Kidney glomerular epithelial cell (primary cell): ENCODE data around the gene SPOP.
"Not testable (repeated sequence)": the region's sequence is repeated elsewhere in the genome, so short reads cannot be mapped to it uniquely, and the experiment has no call there.

Experiments
- DNase-seq: peaks from one replicate; lab custom pipeline; 2025; lab: John Stamatoyannopoulos, UW

SPOP gene

DNA sequence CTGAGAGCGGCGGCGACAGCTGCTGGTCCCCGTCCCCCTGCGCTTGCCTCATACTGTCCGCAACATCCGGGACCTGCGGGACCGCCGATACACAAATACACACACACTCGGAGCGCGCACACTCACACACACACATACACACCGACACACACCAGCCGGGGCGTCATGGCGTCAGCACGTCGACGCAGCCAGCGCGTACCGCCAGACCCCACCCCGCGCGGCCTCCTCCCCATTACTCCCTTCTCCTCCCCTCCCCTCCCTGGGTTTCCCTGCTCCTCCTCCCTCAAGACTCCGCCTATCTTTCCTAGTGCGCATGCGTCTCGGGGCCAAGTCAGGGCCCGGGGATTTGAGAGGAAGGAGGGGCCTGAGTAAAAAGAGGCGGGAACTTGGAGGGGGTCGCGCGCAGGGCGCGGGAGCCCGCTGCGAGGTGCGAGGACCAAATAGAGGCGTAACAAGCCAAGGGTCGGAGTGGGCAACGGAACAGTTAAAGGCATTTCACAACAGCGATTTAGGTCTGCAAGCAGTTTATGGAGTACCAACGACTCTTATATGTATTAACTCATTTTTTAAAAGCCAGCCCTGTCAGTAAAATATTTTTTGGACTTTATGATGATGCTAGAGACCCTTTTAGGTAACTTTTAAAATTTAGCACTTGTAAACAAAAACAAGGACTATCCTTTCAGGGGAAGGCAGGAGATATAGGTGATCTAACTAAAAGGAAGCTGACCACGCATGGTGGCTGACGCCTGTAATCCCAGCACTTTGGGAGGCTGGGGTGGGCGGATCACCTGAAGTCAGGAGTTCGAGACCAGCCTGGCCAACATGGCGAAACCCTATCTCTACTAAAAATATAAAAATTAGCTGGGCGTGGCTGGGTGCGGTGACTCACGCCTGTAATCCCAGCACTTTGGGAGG lies at the start of gene SPOP:
Gene SPOP (minus strand): TSS at position 165 of the 915 bp plus-strand sequence. CDS start 55,287 bp downstream, outside the sequence.
- DNase-seq, result peak; percentile 99

DNA sequence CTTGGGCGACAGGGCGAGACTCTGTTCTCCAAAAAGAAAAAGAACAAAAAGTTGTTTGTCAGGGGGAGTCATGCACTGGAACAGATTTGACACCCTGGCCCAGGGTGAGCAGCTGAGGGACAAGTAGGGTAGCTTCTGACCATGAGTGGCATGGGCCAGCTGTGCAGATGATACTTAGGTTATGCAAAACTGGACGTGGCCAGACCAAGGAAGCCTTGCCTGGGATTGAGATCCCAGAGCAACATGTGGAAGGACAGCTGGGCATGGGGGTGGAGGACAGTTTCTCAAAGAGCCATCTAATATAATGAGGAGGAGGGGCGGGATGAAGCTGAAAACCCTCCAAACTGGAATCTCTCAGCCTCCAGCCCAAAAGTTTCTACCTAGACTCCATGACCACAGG lies 49.5 kb upstream of the SPOP start:
- DNase-seq, result no peak

DNA sequence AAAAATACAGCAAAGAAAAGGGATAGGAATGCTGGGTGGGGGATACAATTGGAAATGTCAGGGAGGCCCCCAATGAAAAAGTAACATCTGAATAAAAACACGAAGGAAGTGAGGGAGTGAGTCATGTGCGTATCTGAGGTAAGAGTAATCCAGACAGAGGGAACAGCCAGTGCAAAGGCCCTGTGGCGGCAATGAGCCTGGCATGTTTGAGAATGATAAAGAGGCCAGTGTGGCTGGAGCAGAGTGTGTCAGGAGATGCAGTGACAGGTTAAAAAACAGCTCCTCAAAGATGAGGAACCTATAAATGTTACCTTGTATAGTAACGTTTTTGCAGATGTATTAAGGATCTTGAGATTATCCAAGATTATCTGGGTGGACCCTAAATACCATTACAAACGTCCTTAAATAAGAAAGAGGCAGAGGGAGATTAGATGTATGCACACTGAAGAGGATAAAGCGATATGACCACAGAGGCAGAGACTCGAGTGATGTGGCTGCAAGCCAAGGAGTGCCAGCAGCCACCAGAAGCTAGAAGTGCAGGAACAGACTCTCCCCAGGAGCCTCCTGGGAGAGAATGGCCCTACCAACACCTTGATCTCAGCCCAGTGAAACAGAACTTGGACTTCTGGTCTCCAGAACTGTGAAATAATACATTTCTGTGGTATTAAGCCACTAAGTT lies 47.7 kb upstream of the SPOP start:
- DNase-seq, result no peak

DNA sequence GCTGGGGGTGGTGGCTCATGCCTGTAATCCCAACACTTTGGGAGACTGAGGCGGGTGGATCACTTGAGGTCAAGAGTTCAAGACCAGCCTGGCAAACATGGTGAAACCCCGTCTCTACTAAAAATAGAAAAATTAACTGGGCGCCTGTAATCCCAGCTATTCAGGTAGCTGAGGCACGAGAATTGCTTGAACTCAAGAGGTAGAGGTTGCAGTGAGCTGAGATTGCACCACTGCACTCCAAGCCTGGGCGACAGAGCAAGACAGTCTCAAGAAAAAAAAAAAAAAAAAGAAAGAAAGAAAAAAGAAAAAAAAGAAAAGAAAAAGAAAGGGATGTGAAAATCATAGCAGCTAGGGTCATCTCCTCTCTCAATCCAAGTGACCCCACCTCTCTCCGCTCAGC lies 46.7 kb upstream of the SPOP start:
- DNase-seq, result not testable (repeated sequence)

DNA sequence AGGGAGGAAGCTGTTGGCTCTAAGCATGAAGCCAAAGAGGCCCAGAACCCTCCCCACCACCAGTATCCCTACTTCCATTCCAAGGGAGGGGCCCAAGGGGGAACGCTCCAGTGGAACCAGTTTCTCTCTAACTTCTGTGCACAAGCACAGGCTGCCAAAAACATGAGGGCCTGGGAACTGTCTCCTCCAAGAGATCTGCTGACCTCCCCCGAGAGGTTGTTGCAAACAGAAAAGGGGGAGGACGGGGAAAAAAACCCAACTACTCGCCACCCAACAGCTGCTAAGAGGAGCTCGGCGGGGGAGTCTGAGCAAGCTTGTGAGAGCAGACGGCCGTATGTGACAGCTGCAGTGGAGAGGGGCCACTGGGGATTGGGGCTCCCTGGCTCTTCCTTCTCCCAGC lies 45.5 kb upstream of the SPOP start:
- DNase-seq, result no peak

DNA sequence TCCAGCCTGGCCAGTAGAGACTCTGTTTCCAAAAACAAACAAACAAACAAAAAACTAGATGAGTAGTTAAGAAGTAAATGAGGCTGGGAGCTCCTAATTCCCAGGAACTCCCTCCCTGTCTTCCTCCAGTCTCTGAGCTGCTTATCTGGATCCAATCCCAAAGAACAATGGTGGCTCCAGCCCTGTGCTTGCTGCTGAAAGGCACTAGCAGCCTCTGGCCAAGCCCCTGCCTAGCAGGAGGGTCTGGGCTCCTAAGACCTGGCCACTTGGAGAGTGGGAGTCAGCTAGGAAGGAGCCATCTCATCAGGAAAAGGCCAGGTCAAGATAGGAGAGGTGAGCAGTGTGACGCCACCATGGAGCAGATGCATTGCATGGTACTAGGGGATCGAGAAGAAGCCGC lies 44.2 kb upstream of the SPOP start:
- no peak for DNase-seq

DNA sequence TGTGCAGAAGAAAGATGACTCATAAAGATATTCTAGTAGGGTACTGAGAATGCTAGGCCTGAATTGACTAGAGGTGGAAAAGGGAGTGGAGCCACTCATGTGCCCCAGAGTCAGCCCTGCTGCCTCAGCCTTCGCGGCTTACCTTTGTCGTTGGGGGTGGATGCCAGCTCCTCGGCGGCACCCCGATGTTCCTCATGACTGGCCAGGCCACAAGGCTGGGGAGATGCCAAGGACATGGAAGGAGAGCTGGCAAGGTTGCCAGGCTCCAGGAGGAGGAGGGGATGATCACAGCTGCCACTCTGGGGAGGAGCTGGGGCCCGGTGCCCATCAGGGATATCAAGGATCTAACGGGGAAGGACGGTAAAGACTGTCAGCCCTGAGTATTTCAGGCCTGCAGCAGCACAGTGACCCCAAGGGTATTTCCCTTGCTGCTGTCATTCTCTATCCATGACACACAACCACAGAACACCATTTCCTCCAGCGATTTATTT lies 39.5 kb upstream of the SPOP start:
- no peak for DNase-seq

DNA sequence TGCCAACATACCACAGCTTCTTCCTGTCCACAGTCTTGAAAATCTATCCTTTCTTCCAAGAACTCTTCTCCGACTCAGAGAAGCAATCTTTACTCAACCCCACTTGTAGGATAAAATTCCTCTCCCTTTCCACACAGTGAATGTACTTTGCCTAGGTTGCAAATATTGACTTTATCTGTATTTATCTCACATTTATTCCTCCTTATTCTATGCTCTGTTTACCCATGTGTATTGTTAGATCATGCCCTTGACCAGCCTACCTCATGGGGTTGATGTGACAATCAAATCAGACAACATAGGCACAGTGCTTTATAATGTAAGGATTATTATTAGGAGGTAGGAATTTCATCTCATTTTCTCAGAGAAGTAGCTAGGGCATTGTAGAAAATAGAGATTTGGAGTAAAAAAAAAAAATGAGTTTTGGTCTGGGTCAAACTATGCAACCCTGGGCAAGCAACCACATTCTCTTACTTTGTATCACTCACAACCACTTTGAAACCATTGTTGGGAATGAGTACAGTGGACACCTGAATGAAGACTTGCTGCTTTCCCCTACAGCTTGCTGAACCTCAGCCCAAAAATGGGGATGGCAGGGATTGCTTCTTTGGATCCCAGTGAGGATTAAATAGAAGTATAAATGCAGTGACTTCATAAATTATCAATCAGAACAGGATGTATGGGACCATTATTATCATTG lies 38.9 kb upstream of the SPOP start:
- no peak for DNase-seq

DNA sequence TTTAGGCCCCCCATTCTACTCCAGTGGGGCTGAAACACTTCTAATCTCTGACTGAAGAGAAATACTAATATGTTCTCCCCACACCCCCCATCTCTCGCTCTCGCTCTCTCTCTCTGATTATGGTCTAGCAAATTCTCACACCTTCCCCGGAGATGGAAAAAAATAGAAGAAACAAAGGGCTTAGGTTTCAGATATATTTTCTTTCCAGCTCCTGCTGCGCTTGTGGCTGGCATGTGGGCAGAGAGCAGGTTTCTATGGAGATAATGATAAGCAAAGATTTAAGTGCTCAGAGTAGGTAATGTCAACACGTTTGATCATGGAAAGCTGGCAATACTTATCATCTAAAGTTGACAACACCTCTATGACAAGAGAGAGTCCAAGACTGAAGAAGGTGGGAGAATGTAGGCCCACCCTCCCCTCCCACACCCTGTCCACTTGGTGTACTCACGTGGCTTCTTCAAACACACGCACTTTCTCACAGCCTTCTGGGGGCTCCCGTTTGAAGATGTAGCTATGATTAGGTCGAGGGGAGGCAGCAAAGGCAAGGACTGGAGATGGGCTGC lies 37.9 kb upstream of the SPOP start:
- no peak for DNase-seq

DNA sequence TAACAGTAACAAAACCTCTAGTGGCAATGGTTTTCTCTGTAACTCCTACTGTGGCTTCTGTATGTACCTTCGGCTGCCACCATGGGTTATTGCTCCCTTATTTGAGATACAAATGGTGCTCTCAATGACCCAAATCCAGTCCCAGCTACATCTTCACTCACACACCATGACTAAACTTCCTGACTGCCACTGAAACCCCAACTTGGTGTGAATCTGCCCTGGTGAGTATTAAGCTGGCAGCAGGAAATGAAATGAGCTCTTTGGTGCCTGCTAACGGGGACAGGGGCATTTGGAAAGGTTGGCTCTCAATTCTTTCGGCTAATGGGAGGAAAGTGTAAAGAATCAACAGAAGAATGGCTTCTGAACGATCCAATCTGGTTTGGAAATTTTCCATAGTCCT lies 37.3 kb upstream of the SPOP start:
- DNase-seq, result no peak

DNA sequence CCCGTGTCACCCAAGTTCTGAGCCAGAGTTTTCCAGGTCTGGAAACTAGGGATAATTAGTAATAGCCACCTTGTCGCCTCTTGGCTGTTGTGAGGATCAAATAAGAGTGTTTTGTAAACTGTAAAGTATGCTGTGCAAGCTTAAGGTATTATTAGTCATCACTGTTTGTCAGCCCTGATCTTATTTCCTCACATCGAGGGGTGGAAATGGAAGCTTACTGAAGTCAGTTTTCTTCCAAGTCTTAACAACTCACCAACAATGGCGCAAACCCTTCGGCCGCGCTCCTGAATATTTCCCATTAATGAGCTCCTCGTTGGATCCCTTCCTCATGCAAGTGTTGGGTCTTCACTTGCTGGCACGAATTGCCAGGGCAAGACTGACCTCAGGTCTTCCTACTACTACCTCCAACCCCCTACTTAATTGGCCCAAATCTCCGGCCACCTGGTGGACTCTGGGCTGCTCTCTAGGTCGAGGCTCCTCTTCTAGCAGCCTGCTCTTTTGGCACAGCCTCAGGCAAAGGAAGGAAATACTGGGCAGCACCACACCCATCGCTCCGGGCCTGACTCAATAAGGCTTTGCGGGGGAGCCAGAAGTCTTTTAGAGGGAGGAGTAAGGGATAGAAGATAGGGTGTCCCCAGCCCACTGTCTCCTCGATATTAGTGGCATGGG lies 30.8 kb upstream of the SPOP start:
- no peak for DNase-seq

DNA sequence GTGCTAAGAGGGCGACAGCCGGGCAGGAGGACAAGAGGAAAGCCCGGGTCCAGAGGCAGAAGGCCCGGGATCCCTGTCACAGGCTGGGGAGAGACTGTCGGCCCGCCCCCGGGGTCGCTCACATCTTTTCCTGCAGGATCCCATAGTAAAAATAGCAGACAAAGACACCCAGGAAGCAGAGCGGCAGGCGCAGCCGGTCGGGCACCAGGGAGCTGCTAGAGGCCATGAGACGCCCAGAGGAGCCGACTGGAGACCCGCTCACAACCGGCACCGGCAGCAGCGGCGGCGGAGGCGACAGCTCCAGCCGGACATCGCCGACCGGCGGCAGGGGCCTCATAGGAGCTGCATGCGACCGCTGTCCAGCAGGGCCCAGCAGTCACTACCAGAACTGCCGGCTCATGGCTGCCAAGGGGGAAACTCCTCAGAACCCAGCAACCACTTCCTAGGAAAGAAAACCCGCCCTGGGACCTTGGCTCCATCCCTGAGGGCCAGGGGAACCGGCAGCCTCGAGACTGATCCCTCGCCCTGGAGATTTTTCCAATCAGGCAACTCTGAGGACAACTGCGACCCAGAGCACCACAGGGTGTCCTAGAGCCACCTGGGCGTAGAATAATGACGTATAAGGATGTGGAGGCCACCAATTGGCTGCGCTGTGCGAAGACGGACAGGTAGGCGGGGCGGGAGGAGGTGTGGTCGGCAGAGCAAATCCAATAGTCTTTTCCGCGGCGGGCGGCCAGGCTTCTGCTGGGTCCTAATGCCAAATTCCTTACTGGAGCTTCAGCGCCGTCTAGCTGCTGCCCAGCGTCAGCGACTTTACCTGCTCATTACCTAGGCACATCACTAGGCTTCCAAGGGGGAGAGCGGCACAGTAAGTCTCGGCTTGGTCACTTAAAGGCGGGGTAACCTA lies 30.0 kb upstream of the SPOP start, which contains the start of gene SLC35B1:
Gene SLC35B1 (minus strand): TSS at position 357 of the 907 bp plus-strand sequence. CDS start 131 bp downstream, at position 226.
- DNase-seq, result peak; percentile 99

DNA sequence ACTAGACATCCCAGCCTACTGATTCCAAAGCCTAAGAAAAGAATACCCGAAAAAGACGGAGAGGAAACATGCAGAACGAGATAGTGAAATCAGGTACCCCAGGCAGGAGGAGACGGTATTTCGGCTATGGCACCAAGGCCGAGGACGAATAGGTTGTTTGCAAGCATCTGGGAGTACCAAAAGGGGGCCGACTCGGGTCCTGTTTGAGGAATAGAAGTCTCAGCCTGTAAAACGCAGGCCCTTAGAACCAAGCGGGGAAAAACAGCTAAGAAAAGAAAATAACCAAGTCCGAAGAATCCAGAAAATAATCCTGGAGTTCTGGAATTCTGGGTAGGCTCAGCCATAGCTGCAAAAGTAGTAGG lies 29.3 kb upstream of the SPOP start:
- no peak for DNase-seq

DNA sequence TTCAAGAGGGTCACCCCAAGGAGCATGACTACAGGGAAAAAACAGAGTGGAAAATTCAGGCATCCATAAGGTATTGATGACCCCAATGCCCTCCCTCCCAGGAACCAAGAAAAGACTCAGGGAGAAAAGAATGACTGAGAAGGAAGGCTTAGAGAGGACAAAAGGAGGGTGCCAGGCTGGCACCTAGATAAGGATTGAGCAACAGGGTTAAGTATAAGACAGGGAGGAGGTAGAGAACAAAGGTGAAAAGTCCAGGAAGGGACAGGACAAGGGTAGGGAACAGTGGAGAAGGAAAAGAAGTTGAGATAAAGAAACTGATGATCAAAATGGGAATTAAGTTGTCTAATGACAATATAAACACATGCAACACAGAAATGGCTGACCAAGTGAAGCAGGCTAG lies 27.4 kb upstream of the SPOP start:
- no peak for DNase-seq

DNA sequence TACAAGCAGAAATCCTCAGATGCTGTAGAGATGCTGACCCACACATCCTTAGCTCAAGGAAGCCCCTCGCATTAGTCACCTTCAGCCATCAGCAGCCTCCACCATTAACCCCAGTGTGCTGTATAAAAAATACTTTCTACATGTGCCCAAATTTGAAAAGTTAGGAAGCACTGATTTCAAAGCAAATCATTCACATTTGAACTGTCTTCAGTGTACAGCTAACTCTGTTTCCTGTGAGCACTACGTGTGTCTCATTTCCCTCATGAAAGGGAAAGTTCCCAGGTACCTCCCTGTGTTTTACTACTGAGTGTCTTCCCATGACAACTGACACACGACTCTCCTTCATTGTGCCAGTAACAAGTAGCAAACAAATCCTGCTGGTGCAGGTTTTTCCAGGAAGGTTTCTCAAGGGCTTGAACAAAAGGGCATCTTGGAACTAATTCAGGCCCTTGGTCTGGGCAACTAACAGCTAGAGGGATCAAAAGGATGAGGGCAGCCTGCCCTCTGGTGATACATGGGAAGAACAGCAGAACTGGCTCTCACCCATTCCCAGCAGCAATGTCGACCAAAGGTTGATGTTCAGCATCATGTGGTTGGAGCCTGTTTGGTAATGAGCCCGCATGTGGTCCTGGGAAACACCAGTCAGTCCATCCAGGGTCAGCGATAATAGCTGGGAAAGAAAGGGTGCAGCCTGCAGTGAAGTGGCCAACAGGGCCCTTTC lies 25.8 kb upstream of the SPOP start:
- DNase-seq, result peak; percentile 23

DNA sequence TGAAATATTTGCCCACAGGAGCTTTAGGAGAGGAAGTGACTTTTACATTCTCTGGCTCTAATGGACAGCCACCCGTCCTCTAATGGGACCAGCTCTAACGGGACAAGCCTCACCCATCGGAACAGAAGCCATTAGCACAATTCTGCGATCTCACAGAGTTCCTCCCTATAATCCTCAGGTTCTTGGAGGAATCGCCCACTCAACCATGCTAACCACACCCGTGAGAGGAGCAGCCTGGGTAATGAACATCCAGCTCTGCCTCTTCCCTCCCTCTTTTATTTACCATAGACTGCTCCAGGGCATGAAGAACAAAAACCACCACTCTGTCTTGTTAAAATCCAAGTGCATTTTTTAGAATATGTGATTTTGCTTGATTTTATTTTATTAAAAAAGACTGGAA lies 23.1 kb upstream of the SPOP start:
- DNase-seq, result no peak

DNA sequence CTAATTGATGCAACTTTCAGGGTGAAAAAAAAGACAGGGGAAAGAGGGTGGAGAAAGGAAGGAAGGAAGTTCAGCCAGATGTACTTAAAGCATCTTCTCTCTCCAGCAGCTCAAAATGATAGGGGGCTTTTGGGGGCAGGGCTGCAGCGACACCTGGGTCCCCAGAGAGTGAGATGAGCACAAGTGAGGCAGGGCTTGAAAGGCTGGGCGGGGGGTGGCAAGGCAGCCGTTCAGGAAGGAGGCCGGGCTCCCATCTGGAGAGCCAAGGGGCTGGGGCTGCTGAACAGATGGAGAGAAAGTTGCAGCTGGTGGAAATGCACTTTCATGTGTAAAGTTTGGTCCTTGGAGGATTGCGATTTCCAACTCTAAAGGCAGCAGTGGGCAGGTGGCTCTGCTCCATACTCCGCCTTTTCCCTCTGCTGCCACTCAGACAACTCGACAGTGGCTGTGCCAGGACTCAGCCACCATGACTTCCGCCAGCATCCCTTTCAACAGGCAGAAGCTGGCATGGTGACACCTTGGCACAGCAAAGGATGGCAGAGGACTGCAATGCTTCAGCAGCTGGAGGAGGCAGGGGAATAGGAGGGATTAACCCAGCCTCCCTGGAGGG lies 22.2 kb upstream of the SPOP start:
- no peak for DNase-seq

DNA sequence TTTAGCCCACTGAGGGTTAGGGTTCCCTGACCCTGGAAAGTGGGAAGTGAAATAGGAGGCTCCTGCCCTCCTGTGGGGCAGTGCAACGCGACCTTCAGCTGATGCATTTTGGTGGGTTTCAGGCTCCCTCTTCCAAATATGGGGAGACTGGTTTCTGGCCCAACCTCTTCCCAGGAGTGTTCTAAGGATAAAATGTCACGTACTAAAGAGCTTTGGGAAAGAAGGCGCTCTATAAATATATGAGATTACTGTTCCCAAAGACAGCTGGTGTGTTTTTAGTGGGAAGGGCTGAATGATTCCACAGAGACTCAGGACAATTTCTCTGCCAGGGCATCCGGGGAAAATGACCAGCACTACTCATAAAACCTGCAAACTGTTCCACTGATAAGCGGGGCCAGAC lies 20.1 kb upstream of the SPOP start:
- no peak for DNase-seq

DNA sequence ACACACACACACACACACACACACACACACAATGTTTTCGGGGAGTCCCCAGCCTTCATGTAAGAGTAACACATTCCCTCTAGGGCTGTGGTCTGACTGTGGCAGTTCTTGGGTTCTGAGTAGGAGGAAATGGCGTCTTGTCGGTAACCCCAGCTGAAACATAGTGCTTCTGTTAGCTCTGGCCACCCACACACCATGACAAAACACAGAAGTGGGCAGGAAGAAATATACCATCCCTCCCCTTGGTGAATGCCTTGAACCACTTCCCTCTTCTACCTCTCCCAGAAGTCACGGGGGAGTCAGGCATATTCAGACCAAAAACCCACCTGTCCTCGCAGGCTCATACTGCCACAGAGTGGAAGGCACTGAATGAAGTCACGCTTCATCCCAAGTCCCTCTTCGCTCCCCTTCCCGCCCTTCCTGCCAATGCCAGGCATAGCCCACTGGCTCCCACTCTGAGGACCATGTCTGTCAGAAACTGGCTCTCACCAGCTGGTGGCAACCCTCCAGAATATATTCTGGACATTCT lies 18.4 kb upstream of the SPOP start:
- no peak for DNase-seq
